Measurements from ENCODE around the gene PTCH2.

GRCh38 chr1:44867801-44868200, 24.7 kb upstream of the PTCH2 start:
- no peak for TF ChIP-seq CTCF (IDR thresholded peaks at IDR 0.05)
- TF ChIP-seq POLR2A (IDR thresholded peaks at IDR 0.05): no peak
